PC-9 (cell line): ENCODE data around the gene ZFYVE9.

Experiments used
- EZH2 ChIP-seq: fragments of 200-600 bp; sonication (generic); IDR thresholded peaks from 2 replicates; pipeline ENCODE4 v1.8.0; 2017; ENCODE audit warnings: antibody characterized with exemption, low read depth
- TF ChIP-seq, protein P1 (sequence below): fragments of 200-600 bp; sonication (generic); conservative IDR thresholded peaks from 2 replicates; pipeline ENCODE4 v1.6.1; 2017; ENCODE audit warnings: mixed run types, antibody characterized with exemption, mild to moderate bottlenecking, moderate library complexity

DNA sequence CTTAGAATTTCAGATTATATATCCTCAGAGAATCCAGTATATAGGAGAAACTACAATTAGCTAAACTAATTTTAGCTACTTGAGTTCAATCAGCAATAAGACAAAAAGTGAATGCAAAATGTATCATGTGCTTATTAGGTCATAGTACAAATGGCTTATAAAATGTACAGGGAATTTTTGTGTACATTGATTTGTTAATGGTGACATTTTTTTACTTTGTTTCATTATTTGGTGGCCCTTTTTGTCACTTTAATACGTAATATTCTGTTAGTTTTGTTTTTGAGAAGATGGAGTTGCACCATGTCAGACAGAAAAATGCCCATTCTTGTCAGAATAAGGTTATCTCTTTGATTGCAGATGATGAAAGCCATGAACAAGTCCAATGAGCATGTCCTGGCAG lies 190.5 kb downstream of the ZFYVE9 start:
- TF ChIP-seq, protein P1, sequence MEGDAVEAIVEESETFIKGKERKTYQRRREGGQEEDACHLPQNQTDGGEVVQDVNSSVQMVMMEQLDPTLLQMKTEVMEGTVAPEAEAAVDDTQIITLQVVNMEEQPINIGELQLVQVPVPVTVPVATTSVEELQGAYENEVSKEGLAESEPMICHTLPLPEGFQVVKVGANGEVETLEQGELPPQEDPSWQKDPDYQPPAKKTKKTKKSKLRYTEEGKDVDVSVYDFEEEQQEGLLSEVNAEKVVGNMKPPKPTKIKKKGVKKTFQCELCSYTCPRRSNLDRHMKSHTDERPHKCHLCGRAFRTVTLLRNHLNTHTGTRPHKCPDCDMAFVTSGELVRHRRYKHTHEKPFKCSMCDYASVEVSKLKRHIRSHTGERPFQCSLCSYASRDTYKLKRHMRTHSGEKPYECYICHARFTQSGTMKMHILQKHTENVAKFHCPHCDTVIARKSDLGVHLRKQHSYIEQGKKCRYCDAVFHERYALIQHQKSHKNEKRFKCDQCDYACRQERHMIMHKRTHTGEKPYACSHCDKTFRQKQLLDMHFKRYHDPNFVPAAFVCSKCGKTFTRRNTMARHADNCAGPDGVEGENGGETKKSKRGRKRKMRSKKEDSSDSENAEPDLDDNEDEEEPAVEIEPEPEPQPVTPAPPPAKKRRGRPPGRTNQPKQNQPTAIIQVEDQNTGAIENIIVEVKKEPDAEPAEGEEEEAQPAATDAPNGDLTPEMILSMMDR: no peak
- TF ChIP-seq EZH2: no peak
